ENCODE data around the gene RAB43. TPM values are rescaled to one million over a fixed set of nuclear protein-coding genes. Genes with fewer than 3 reads are reported as not detected.
"Not testable (repeated sequence)": the region's sequence is repeated elsewhere in the genome, so short reads cannot be mapped to it uniquely, and the experiment has no call there.

RAB43 gene
- total RNA-seq (2014; rRNA removed; shearing (Covaris generic); ENCODE audit: low replicate concordance): 10.7 and 13.6 TPM in 2 replicates

- Histone ChIP-seq H3K36me3 (peaks cover 9% of the 10 kb centered on the region), H3K9me3 (no peaks in the 10 kb centered on the region)
Observed at GRCh38 chr3:129121792-129122411, at the start of gene RAB43. RAB43 (minus strand) TSS chr3:129121804; CDS start chr3:129121489, 315 bp downstream.

GRCh38 chr3:129166579-129167332, 45.2 kb upstream of the RAB43 start:
- DNase-seq: no peak
- H3K4me3 ChIP-seq: no peak overlapping the region
- H3K9me3 ChIP-seq: no peaks in the 10 kb centered on the region
- H3K36me3 ChIP-seq: peaks cover 69% of the 10 kb centered on the region
- H3K27me3 ChIP-seq: no peaks in the 10 kb centered on the region

More at GRCh38 chr3:129121792-129122411, at the start of gene RAB43:
- Histone ChIP-seq H3K4me3 (peak within 1 kb of the TSS; percentile 66), H3K27me3 (no peaks in the 10 kb centered on the region)
- DNase-seq: peak; percentile 80

GRCh38 chr3:129165594-129165993, 44.0 kb upstream of the RAB43 start:
- DNase-seq, H3K9me3 ChIP-seq, H3K4me3 ChIP-seq, H3K27me3 ChIP-seq: not testable (repeated sequence)
- H3K36me3 ChIP-seq: peaks cover 58% of the 10 kb centered on the region

DNA sequence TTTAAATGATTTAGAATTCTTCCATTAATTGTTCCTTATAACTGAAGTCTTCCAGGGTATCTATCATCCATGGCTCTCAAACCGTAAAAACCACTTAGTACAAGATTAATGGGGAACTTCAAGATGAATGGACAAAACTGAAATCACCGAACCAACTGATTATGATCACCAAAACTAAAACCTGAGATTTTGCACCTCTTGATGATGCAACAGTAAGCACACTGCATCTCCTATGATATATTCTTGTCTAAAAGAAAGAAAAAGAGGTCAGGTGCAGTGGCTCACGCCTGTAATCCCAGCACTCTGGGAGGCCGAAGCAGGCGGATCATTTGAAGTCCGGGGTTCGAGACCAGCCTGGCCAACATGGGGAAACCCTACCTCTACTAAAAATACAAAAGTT, 42.9 kb upstream of the RAB43 start:
- H3K27me3 ChIP-seq: no peaks in the 10 kb centered on the region
- no peaks in the 10 kb centered on the region for H3K9me3 ChIP-seq
- H3K4me3 ChIP-seq: no peak overlapping the region
- DNase-seq: no peak
- peaks cover 47% of the 10 kb centered on the region for H3K36me3 ChIP-seq

DNA sequence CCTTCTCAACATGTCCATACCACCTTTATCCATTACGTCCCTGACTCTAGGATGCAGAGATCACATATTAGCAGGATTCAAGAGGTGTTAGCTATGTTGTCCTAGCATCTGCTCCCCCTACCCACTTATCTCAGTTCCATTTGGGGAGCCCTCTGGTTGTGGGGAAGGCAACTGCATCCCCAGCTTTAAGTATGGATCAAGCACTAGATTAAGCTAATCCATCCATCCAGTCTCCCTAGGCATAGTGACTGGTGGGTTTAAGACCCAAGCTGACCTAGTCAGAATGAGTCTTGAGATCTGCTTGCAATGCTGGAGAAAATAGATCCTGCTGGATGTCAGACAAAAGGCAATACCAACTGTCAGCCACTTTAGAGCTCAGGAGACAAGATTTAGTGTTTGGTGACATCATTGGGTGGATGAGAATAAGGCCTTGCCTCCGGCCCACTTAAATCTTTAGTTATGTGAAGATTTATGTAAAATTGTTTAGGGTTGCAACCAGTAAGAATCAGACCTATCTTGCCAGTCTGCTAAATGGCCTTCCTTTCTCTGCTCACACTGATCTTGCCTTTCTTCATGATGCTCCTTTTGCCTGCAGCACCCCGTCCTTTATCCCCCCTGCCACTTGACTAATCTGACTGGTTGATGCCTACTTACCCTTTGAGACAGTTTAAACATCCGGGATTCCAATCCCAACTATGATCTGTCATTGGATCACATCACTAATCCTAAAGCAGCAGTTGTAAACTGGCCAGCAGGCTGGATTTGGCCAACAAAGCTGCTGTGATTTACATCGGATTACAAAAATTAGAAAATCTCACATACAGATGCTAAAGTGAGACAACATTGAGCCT, 41.4 kb upstream of the RAB43 start:
- DNase-seq: no peak
- H3K4me3 ChIP-seq: peak overlapping the region; percentile 72; the same call in 1 of the 2 replicates
- H3K36me3 ChIP-seq: peaks cover 46% of the 10 kb centered on the region
- H3K27me3 ChIP-seq: no peaks in the 10 kb centered on the region
- H3K9me3 ChIP-seq: no peaks in the 10 kb centered on the region

GRCh38 chr3:129161860-129162271, 40.3 kb upstream of the RAB43 start:
- no peaks in the 10 kb centered on the region for H3K9me3 ChIP-seq
- peak; percentile 39 for DNase-seq
- peak overlapping the region; percentile 72 for H3K4me3 ChIP-seq
- H3K36me3 ChIP-seq: peaks cover 40% of the 10 kb centered on the region
- no peaks in the 10 kb centered on the region for H3K27me3 ChIP-seq

DNA sequence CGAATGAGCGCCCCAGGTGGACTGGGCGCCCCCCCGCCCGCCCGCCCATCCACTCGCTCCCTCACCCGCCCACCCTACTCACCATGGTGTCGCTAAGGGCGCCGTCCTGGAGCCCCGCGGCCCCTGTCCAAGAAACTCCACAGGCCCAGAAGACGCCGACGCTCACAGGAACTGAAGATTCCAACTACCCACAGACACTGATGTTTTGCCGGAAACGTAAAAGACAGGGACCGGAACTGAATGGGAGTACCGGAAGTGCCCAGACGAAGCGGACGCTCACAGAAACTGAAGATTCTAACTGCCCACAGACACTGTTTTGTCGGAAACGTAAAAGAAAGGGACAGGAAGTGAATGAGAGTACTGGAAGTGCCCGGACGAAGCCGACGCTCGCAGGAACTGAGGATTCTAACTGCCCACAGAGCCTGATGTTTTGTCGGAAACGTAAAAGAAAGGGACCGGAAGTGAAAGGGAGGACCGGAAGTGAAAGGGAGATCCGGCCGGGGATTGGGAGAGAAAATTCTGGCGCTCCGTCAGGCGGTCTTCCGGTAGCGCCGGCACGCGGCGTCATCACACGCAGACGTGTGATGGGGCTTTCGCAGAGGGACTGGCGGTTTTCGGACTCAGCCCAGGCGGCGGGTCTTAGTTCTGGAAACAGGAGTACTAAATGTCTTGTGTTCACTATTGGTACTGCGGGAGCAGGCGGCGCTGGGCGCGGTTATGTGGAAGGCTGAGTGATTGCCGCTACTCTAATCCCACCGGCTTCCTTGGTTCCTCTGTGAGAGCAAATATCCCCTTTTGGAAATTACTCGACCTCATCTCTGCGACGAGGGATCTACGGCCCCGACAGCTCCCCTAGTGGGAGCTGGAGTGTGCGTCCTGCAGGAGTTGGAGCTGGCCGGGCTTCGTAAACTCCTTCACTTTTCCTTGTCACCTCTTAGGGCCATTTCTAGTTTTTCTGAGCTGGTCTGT, 39.6 kb upstream of the RAB43 start, which contains the start of gene ISY1:
ISY1 (minus strand) TSS at position 173 of the 969 bp plus-strand sequence; CDS start at position 85, 88 bp downstream.
- Histone ChIP-seq H3K9me3 (no peaks in the 10 kb centered on the region), H3K36me3 (peaks cover 39% of the 10 kb centered on the region), H3K27me3 (no peaks in the 10 kb centered on the region), H3K4me3 (peak within 1 kb of the TSS; percentile 72)
- peak; percentile 94 for DNase-seq

DNA sequence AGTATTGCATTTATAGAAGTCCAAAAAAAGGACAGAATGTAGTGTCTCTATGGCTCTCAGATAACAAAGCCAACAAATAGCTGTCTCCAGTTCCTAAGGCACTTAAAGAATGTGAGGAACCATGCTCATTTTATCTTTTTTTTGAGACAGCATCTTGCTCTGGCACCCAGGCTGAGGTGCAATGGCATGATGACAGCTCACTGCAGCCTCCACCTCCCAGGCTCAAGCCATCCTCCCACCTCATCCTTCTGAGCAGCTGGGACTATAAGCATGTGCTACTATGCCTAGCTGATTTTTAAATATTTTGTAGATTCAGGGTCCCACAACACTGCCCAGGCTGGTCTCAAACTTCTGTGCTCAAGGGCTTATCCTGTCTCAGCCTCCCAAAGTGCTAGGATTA, 23.2 kb upstream of the RAB43 start:
- DNase-seq: no peak
- Histone ChIP-seq H3K27me3 (no peaks in the 10 kb centered on the region), H3K36me3 (peaks cover 30% of the 10 kb centered on the region)

DNA sequence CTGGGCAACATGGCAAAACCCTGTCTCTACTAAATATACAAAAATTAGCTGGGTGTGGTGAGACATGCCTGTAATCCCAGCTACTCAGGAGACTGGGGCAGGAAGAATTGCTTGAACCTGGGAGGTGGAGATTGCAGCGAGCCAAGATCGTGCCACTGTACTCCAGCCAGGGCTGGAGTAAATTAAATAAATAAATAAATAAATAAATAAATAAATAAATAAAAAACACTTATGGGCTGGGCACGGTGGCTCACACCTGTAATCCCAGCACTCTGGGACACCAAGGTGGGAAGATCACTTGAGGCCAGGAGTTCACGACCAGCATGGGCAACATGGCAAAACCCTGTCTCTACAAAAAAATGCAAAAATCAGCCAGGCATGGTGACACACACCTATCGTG, 19.4 kb upstream of the RAB43 start:
- H3K4me3 ChIP-seq, H3K9me3 ChIP-seq, DNase-seq, H3K27me3 ChIP-seq: not testable (repeated sequence)
- peaks cover 38% of the 10 kb centered on the region for H3K36me3 ChIP-seq

More for the DNA sequence above, 23.2 kb upstream of the RAB43 start:
- no peak overlapping the region for H3K4me3 ChIP-seq
- H3K9me3 ChIP-seq: no peaks in the 10 kb centered on the region

GRCh38 chr3:129139911-129140310, 18.3 kb upstream of the RAB43 start:
- Histone ChIP-seq H3K4me3 (no peak overlapping the region), H3K36me3 (peaks cover 36% of the 10 kb centered on the region)
- no peak for DNase-seq

DNA sequence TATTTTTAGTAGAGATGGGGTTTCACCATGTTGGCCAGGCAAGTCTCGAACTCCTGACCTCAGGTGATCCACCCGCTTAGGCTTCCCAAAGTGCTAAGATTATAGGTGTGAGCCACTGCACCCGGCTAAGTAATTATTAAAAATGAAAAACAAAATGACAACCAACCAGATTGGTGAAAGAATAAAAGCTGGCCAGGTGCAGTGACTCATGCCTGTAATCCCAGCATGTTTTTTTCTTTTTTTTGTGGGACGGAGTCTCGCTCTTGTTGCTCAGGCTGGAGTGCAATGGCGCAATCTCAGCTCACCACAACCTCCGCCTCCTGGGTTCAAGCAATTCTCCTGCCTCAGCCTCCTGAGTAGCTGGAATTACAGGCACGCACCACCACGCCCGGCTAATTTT, 14.7 kb upstream of the RAB43 start:
- peaks cover 47% of the 10 kb centered on the region for H3K36me3 ChIP-seq
- not testable (repeated sequence) for DNase-seq, H3K9me3 ChIP-seq, H3K4me3 ChIP-seq, H3K27me3 ChIP-seq

More at GRCh38 chr3:129139911-129140310, 18.3 kb upstream of the RAB43 start:
- no peaks in the 10 kb centered on the region for H3K27me3 ChIP-seq
- no peaks in the 10 kb centered on the region for H3K9me3 ChIP-seq

DNA sequence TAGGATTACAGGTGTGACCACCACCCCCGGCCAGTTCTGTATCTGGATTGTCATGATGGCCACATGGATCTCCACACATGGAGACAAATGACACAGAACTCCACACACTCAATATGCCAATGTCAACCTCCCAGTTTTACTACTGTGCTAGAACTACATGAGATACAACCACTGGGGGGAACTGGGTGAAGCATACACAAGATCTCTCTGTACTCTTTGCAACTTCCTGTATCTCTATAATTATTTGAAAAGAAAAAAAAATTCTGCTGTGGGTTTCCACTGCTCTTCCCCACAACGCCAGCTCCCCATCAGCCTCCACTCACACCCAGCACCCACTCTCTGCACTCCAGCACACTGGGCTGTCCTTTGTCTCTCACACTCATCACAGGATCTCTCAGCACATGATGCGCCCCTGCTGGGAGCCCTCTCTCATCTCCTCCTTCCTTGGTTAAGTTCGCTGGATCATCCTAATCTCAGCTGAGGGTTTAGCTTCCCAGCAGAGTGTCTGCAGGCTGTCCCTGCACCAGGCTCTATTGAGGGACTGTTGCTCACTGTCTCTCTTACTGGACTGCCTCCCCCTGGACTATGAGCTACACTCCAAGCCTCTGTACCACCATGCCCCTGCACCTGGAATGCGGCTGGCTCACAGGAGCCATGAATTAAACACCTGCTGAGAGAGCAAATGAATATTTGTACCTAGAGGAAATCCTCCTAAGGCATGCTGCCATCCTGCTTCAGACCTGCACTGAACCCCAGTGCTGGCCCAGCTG, 10.7 kb upstream of the RAB43 start:
- no peak for DNase-seq
- Histone ChIP-seq H3K27me3 (no peaks in the 10 kb centered on the region), H3K9me3 (no peaks in the 10 kb centered on the region), H3K36me3 (peaks cover 48% of the 10 kb centered on the region), H3K4me3 (no peak overlapping the region)

- Histone ChIP-seq H3K36me3 (peaks cover 48% of the 10 kb centered on the region), H3K9me3 (no peaks in the 10 kb centered on the region), H3K4me3 (no peak overlapping the region), H3K27me3 (no peaks in the 10 kb centered on the region)
- DNase-seq: no peak
Observed at GRCh38 chr3:129131465-129132088, 10.0 kb upstream of the RAB43 start.

- no peak overlapping the region for H3K4me3 ChIP-seq
- H3K9me3 ChIP-seq: no peaks in the 10 kb centered on the region
- H3K27me3 ChIP-seq: no peaks in the 10 kb centered on the region
- no peak for DNase-seq
- peaks cover 46% of the 10 kb centered on the region for H3K36me3 ChIP-seq
Observed at GRCh38 chr3:129130291-129130813, 8.7 kb upstream of the RAB43 start.

All from MG63 (cell line).